Natural killer cell (primary cell): ENCODE data around the gene PRKAB2. TPM values are rescaled to one million over a fixed set of nuclear protein-coding genes. Genes with fewer than 3 reads are reported as not detected.
"Not testable (repeated sequence)": the region's sequence is repeated elsewhere in the genome, so short reads cannot be mapped to it uniquely, and the experiment has no call there.

Experiments used
- ATAC-seq, 3 donors: fragments of 150-1000 bp in 2 of 3; fragments of 200-7000 bp in 1 of 3; cut with Tn5 transposase; 1 replicate in 1 of 3; 2 replicates in 2 of 3; pipeline ENCODE4 v1.10.0; 2021; ENCODE audit warnings: mild to moderate bottlenecking in 2 of 3, moderate library complexity in 2 of 3
- DNase-seq, 2 donors: peaks; one replicate each; pipeline versions ENCODE4 v3.0.0 to v3.0.0-alpha.2; 2013 to 2021; ENCODE audit warnings: mixed read lengths in 1 of 2
- H3K27ac ChIP-seq: one replicate; pipeline ENCODE4 v1.5.1; 2013; ENCODE audit warnings: mild to moderate bottlenecking, low read length
- H3K27me3 ChIP-seq: one replicate; pipeline ENCODE4 v1.6.1; 2013; ENCODE audit warnings: low read length; ENCODE audit not compliant: control insufficient read depth, insufficient read depth
- H3K36me3 ChIP-seq: one replicate; pipeline ENCODE4 v1.6.1; 2013; ENCODE audit warnings: low read length; ENCODE audit not compliant: control insufficient read depth, insufficient read depth
- H3K4me1 ChIP-seq: one replicate; pipeline ENCODE4 v1.6.1; 2013; ENCODE audit warnings: low read length; ENCODE audit not compliant: control insufficient read depth, insufficient read depth
- H3K4me3 ChIP-seq: one replicate; pipeline ENCODE4 v1.5.1; 2013; ENCODE audit warnings: low read length
- H3K9me3 ChIP-seq: one replicate; pipeline ENCODE4 v1.6.1; 2013; ENCODE audit warnings: low read length; ENCODE audit not compliant: control insufficient read depth, insufficient read depth
- H3K27ac Mint-ChIP-seq, 2 donors: one replicate each; pipeline ENCODE4 v1.8.0; 2022; ENCODE audit warnings: mild to moderate bottlenecking in 2 of 2, mixed read lengths in 2 of 2, moderate library complexity in 1 of 2
- H3K27me3 Mint-ChIP-seq, 2 donors: one replicate each; pipeline ENCODE4 v1.8.0; 2022; ENCODE audit warnings: low read depth in 2 of 2, mixed read lengths in 2 of 2
- H3K36me3 Mint-ChIP-seq: one replicate; pipeline ENCODE4 v1.8.0; 2022; ENCODE audit warnings: mixed read lengths
- H3K4me1 Mint-ChIP-seq, 2 donors: one replicate each; pipeline ENCODE4 v1.8.0; 2022; ENCODE audit warnings: mixed read lengths in 2 of 2
- H3K4me3 Mint-ChIP-seq: one replicate; pipeline ENCODE4 v1.8.0; 2022; ENCODE audit warnings: mild to moderate bottlenecking, moderate library complexity, mixed read lengths
- H3K9me3 Mint-ChIP-seq, 2 donors: one replicate each; pipeline ENCODE4 v1.8.0; 2022; ENCODE audit warnings: mixed read lengths in 2 of 2
- WGBS: methylation state at CpG from one replicate; pipeline ENCODE4 v1.1.7; 2013; ENCODE audit warnings: missing lambda C conversion rate; ENCODE audit not compliant: insufficient coverage; 5-methylcytosine and 5-hydroxymethylcytosine counted together
- intact Hi-C: fragments of 100-400 bp; cut with micrococcal nuclease; formaldehyde crosslinking; loops from one replicate; pipeline ENCODE4 v1.14.2; 2022
- total RNA-seq, 4 donors: library from RNA; stranded (reverse); fragments of 120-200 nt in 1 of 4; gene quantifications; one replicate each; pipeline versions ENCODE4 v1.2.3 to v1.2.4, GENCODE V29; 2013 to 2022
- TF ChIP-seq, protein P1 (sequence below): fragments of 200-600 bp; IDR thresholded peaks from one replicate; pipeline ENCODE4 v1.8.0; 2022; ENCODE audit warnings: antibody characterized with exemption

Gene PRKAB2
- total RNA-seq, 3 donors from 2014 or later (not counting 1 experiment from before 2014, with no cell fraction given): 15.1 to 19.1 (median 16.0) TPM

DNA sequence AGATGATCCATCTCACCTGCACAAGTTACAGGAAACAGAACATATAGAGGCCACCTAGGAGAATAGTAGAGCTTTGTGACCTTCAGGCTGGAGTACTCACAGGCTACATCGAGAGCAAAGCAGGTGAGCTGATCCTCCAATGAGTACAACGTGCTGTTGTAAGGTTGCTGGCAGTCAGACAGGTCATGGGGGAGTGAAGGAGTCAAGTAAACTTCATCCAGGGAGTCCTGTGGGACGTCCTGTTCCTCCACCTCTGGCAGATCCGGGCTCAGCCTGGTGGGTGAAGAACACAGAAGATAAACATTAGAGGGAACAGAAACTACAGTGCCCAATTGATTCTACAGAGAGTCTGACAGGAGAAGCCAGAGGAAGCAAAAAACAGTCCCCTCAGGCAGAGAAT is 62.5 kb downstream of the PRKAB2 start:
- Histone ChIP-seq H3K36me3 (no peaks in the 10 kb centered on the region), H3K4me3 (no peak overlapping the region), H3K27ac (no peak overlapping the region), H3K9me3 (no peaks in the 10 kb centered on the region), H3K27me3 (no peaks in the 10 kb centered on the region), H3K4me1 (no peaks in the 10 kb centered on the region)
- 77% methylated on average over 4 of the region's 4 CpGs for WGBS
- ATAC-seq (no peak), DNase-seq (no peak)
- H3K27ac Mint-ChIP-seq: no peak overlapping the region
- no peaks in the 10 kb centered on the region for H3K4me1 Mint-ChIP-seq
- TF ChIP-seq, protein P1, sequence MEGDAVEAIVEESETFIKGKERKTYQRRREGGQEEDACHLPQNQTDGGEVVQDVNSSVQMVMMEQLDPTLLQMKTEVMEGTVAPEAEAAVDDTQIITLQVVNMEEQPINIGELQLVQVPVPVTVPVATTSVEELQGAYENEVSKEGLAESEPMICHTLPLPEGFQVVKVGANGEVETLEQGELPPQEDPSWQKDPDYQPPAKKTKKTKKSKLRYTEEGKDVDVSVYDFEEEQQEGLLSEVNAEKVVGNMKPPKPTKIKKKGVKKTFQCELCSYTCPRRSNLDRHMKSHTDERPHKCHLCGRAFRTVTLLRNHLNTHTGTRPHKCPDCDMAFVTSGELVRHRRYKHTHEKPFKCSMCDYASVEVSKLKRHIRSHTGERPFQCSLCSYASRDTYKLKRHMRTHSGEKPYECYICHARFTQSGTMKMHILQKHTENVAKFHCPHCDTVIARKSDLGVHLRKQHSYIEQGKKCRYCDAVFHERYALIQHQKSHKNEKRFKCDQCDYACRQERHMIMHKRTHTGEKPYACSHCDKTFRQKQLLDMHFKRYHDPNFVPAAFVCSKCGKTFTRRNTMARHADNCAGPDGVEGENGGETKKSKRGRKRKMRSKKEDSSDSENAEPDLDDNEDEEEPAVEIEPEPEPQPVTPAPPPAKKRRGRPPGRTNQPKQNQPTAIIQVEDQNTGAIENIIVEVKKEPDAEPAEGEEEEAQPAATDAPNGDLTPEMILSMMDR: no peak
- no peak overlapping the region for H3K4me3 Mint-ChIP-seq
- H3K9me3 Mint-ChIP-seq: no peaks in the 10 kb centered on the region
- peaks cover 21 to 43% of the 10 kb centered on the region in 2 donors for H3K27me3 Mint-ChIP-seq
- no peaks in the 10 kb centered on the region for H3K36me3 Mint-ChIP-seq
- intact Hi-C loops: no loop called here

DNA sequence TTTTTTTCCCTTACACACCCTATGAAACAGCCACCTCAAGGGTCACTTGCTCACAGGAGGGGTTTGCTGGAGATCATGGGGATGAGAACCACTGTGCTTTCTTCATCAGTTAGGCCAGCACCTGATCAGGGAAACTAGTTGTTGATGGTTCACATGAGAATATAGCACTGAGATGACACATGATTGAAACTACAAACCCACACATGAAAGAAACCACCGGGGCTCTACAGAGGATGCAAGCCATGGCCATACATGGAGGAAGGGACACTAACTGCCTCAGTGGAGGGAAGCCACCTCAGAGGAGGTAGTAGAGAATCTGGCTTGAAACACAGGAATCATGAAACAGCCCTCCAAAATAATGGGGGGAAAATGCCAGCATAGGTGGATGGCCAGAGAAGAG is 63.2 kb downstream of the PRKAB2 start:
- TF ChIP-seq, protein P1: no peak
- Mint-ChIP-seq H3K36me3 (no peaks in the 10 kb centered on the region), H3K27ac (no peak overlapping the region), H3K27me3 (peaks cover 21 to 43% of the 10 kb centered on the region in 2 donors), H3K4me3 (no peak overlapping the region), H3K4me1 (no peaks in the 10 kb centered on the region), H3K9me3 (no peaks in the 10 kb centered on the region)
- no peak overlapping the region for H3K27ac ChIP-seq
- whole genome bisulfite sequencing: 71% methylated on average over 1 of the region's 1 CpG
- H3K9me3 ChIP-seq: no peaks in the 10 kb centered on the region
- H3K4me1 ChIP-seq: no peaks in the 10 kb centered on the region
- H3K36me3 ChIP-seq: no peaks in the 10 kb centered on the region
- H3K27me3 ChIP-seq: no peaks in the 10 kb centered on the region
- intact Hi-C loops: no loop called here
- no peak for ATAC-seq
- no peak for DNase-seq
- H3K4me3 ChIP-seq: no peak overlapping the region

- H3K27me3 Mint-ChIP-seq: peaks cover 23 to 46% of the 10 kb centered on the region in 2 donors
- DNase-seq, H3K9me3 Mint-ChIP-seq, H3K27ac ChIP-seq, H3K27me3 ChIP-seq, H3K36me3 Mint-ChIP-seq, H3K4me3 Mint-ChIP-seq, H3K27ac Mint-ChIP-seq, H3K4me1 Mint-ChIP-seq, ATAC-seq, H3K9me3 ChIP-seq, intact Hi-C loops, H3K4me3 ChIP-seq, H3K4me1 ChIP-seq, H3K36me3 ChIP-seq: not testable (repeated sequence)
- 63% methylated on average over 6 of the region's 9 CpGs for WGBS
Observed at GRCh38 chr1:147106407-147106881, 65.8 kb downstream of the PRKAB2 start.

GRCh38 chr1:147105909-147106308 is 66.4 kb downstream of the PRKAB2 start:
- Mint-ChIP-seq H3K9me3 (no peaks in the 10 kb centered on the region), H3K27ac (no peak overlapping the region), H3K27me3 (peaks cover 26 to 46% of the 10 kb centered on the region in 2 donors), H3K4me3 (no peak overlapping the region), H3K4me1 (no peaks in the 10 kb centered on the region), H3K36me3 (no peaks in the 10 kb centered on the region)
- no peaks in the 10 kb centered on the region for H3K27me3 ChIP-seq
- no peaks in the 10 kb centered on the region for H3K9me3 ChIP-seq
- H3K4me3 ChIP-seq: no peak overlapping the region
- ATAC-seq (no peak), DNase-seq (no peak)
- no peaks in the 10 kb centered on the region for H3K36me3 ChIP-seq
- H3K27ac ChIP-seq: no peak overlapping the region
- TF ChIP-seq, protein P1: no peak
- 77% methylated on average over 8 of the region's 8 CpGs for WGBS
- H3K4me1 ChIP-seq: no peaks in the 10 kb centered on the region
- intact Hi-C loops: no loop called here

Other genes starting within 250 kb of the PRKAB2 start
- 10 to 100 TPM; 22.6 to 28.9 (median 27.7) TPM for gene NBPF12, start 234.1 kb downstream of the PRKAB2 start, total RNA-seq
- gene FMO5, start 52.9 kb upstream of the PRKAB2 start, total RNA-seq: 1 to 10 TPM; 5.8 to 6.0 (median 6.0) TPM
- 10 to 100 TPM; 35.8 to 45.7 (median 44.0) TPM for gene CHD1L, start 70.2 kb upstream of the PRKAB2 start, total RNA-seq